ENCODE measurements around the gene STS.

STS gene, protein sequence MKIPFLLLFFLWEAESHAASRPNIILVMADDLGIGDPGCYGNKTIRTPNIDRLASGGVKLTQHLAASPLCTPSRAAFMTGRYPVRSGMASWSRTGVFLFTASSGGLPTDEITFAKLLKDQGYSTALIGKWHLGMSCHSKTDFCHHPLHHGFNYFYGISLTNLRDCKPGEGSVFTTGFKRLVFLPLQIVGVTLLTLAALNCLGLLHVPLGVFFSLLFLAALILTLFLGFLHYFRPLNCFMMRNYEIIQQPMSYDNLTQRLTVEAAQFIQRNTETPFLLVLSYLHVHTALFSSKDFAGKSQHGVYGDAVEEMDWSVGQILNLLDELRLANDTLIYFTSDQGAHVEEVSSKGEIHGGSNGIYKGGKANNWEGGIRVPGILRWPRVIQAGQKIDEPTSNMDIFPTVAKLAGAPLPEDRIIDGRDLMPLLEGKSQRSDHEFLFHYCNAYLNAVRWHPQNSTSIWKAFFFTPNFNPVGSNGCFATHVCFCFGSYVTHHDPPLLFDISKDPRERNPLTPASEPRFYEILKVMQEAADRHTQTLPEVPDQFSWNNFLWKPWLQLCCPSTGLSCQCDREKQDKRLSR

DNA sequence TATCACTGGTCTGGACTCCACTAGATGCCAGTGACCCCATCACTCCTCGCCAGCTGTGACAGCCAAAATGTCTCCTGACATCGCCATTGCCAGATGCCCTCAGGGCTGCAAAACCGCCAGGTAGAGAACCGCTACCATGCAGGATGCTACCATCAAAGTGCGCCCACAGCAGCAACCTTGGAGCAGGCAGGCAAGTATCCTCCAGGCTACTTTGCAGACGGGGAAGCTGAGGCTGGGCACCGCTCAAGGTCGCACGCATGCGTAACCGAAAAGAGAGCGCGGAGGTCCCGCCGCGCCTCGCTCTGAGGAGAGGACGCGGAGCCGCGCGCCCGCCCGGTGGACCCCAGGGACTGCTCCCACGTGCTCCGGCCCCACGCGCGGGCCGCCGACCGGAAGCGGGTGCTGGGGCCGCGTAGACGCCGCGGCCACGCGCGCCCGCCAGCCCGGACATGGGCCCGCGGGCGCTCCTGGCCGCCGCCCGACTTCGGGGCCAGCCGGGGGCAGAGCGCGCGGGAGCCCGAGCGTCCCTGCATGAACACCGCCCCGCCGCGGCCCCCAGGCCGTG lies at the start of gene STS:
Gene STS (plus strand): TSS at position 300 of the 565 bp plus-strand sequence. CDS start 105,488 bp downstream, outside the sequence.
- DNase-seq: no peak

- DNase-seq: no peak
These were observed 47.5 kb upstream of the STS start for GRCh38 chrX:7100022-7100421.

- no peak for DNase-seq
These were observed 45.4 kb upstream of the STS start for GRCh38 chrX:7102119-7102518.

GRCh38 chrX:7106649-7107048 lies 40.9 kb upstream of the STS start:
- no peak for DNase-seq

GRCh38 chrX:7108030-7108429 lies 39.5 kb upstream of the STS start:
- no peak for DNase-seq

GRCh38 chrX:7109049-7109531 lies 38.4 kb upstream of the STS start:
- no peak for DNase-seq

DNA sequence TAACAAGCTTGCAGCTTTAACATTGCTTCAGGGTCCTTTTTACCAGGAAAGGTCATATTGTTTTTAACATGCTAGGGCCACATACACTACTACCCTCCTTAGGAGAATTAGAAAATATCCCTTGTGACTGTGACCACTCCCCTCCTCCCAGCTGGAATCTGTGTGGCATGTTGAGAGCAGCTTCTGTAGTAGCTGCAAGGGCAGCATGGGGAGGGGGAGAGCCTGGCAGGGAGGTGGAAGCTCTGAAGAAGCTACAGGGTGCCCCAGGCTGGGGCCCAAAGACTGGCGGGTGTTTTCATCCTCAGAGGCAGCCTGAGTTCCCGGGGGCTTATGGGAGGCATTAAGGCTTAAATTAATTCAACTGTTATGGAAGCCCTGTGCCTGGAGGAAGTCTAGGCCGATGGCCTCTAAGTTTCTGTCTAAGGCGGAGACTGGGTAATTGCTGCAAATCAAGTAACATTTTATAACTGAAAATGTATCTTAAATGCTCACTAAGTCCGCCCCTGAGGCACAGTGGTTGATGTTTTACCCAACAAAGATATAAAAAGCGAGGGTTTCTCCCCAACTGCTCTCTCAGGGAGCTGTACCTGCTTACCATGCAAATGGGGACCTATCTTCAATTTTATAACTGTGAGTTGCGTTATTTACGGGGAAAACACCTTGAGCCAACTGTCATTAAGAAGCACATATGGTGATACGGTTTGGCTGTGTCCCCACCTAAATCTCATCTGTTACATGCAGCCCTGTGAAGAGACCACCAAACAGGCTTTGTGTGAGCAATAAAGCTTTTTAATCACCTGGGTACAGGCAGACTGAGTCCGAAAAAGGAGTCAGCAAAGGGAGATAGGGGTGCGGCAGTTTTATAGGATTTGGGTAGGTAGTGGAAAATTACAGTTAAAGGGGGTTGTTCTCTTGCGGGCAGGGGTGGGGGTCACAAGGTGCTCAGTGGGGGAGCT lies 37.4 kb upstream of the STS start:
- DNase-seq: no peak

DNA sequence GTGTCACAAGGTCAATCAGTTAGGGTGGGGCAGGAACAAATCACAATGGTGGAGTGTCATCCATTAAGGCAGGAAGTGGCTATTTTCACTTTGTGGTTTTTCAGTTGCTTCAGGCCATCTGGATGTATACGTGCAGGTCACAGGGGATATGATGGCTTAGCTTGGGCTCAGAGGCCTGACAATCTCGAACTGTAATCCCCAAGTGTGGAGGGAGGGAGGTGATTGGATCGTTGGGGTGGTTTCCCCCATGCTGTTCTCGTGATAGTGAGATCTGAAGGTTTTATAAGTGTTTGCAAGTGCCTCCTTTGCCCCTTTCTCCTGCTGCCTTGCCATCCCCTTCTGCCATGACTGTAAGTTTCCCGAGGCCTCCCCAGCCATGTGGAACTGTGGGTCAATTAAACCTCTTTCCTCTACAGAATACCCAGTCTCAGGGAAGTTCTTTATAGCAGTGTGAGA lies 36.7 kb upstream of the STS start:
- no peak for DNase-seq

- DNase-seq: no peak
These were observed 36.0 kb upstream of the STS start for GRCh38 chrX:7111518-7111917.

DNA sequence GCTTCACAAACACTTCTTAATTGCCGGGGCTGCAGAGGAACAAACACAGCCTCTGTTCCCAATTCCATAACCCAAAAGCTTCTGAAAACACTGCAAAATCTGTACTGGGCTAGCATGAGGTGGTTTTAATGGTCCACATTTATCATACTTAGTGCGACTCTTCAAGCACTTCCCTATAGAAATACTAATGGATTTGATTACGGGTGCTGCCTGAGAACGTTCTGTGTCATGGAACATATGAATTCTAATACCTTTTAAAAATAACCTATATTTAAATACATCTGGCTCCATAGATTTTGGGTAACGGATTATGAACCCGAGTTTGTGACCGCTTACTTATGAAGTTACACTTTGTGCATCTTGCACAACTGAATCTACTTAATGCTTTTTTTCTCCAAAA lies 35.4 kb upstream of the STS start:
- peak; percentile 87 for DNase-seq

DNA sequence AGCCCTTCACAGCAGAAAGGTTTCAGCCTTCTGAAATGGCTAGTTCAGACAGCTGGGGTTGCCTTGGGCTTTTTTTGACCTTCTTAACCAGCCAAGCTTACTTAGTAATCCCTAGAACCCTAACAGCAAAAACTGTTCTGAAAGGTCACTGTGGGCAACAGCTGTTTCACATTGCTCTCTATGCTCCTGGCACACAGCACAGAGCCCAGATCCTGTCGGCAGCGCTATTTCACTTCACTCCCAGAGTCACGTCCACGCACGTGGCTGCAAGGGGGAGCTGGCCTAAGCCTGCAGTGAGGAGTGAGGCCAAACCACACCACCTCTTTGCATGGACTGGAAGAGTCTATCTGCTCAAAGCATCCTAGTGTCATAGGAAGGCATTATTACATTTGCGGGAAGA lies 32.0 kb upstream of the STS start:
- no peak for DNase-seq

GRCh38 chrX:7116081-7116480 lies 31.4 kb upstream of the STS start:
- DNase-seq: no peak

- DNase-seq: no peak
These were observed 29.9 kb upstream of the STS start for GRCh38 chrX:7117587-7117986.

DNA sequence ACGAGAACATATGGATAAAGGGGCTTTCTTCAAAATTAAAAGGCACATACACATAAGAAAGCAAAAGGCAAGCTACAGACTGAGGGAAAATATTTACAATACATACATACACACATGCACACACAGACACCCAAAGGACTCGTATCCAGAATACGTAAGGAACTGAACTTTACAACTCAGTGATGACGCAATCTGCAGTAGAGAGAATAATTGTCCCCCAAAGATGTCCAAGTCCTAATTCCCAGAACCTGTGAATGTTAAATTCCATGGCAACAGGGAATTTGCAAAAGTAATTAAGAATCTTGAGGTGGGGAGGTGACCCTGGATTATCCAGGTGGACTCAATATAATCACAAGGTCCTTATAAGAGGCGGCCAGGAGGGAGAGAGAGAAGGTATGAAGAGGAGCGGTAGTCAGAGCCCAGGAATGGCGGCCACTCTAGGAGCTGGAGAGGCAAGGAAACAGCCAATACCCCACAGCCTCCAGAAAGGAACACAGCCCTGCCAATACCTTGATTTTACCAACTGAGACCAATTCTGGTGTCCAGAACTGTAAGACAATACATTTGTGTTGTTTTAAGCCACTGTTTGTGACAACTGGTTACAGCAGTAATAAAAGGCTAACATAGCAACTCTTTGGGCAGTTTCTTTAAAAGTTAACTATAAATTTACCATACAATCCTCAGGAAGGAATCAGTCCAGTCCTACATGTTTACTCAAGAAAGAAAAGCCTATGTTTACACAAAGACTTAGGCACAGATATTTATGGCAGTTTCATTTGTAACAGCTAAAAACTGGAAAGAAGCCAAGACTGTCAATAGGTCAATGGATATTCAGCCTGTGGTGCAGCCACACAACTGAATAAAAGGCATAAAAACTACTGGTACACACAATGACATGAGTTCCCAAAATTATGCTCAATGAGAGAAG lies 27.3 kb upstream of the STS start:
- peak; percentile 81 for DNase-seq

DNA sequence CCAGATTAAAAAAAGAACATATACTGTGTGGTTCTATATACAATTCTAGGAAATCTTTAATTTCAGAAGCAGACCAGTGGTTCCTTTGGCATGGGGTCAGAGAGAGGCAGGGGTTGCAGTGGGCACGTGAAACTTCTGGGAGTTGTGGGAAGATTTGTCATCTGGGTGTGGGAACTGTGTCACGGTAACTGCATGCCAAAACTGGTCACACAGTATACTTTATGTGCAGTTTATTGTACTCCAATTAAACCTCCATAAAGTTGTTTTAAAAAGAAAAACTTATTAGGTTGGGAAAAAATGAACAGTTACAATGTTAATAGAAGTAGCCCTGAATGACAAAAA lies 26.7 kb upstream of the STS start:
- no peak for DNase-seq

GRCh38 chrX:7127056-7127455 lies 20.5 kb upstream of the STS start:
- no peak for DNase-seq

GRCh38 chrX:7131621-7132020 lies 15.9 kb upstream of the STS start:
- no peak for DNase-seq

- DNase-seq: peak; percentile 31
These were observed 15.0 kb upstream of the STS start for GRCh38 chrX:7132335-7133049.

DNA sequence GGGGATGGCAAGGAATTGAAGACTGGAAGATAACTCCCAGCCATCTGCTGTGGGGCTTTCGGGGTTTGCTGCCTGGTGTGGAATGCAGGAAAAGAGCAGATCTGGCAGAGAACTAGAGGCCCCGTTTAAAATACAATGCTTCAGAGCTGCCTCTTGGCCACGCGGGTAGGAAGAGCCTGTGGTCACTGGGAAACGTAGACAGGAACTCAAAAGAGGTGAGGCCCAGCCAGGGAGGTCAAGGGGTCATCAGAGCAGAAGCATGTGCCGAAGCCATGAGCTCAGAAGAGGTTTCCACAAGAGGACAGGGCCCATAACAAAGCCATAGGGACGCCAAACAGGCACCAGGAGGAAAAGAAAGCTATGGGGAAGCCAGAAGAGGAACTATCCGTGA lies 14.5 kb upstream of the STS start:
- no peak for DNase-seq

DNA sequence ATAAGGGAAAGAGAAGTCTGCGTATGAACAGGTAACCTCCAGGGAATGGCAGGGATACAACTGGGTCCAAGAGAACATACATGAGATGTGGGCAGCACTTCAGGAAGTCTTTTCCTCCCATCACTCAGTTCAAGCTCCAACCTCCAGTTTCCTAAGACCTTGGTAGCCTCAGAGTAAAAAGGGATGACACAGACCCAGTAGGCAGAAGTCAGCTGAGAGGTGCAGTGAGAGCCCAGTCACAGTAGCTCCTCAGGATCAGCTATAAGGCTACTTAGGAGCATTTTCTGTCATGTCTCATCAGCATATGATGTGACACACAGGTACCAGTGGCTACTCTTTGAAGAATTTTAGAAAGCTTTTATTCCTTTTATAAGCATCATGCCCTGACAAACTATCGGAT lies 12.5 kb upstream of the STS start:
- DNase-seq: no peak

Measured in NCI-H1417 treated with DMSO at 0.1 percent for 48 hours (cell line).